Measurements from ENCODE around the gene P2RX6. TPM values are rescaled to one million over a fixed set of nuclear protein-coding genes. Genes with fewer than 3 reads are reported as not detected.
"Not testable (repeated sequence)": the region's sequence is repeated elsewhere in the genome, so short reads cannot be mapped to it uniquely, and the experiment has no call there.

Gene P2RX6
- total RNA-seq, 4 donors from 2014 or later = 17.6 to 68.9 (median 33.3) TPM

- Histone ChIP-seq H3K36me3 (no peaks in the 10 kb centered on the region), H3K27me3 (no peaks in the 10 kb centered on the region), H3K4me1 (peaks cover 15 to 24% of the 10 kb centered on the region in 2 donors), H3K9me3 (no peaks in the 10 kb centered on the region), H3K27ac (no peak overlapping the region), H3K4me3 (no peak overlapping the region)
- intact Hi-C loops (cut with DNase I; ENCODE audit: low total_unique reads) (no loop called here), in situ Hi-C loops (cut with MboI; ENCODE audit: low sequenced_read_pairs in 4 of 4) (no loop called here)
- TF ChIP-seq, protein P1, sequence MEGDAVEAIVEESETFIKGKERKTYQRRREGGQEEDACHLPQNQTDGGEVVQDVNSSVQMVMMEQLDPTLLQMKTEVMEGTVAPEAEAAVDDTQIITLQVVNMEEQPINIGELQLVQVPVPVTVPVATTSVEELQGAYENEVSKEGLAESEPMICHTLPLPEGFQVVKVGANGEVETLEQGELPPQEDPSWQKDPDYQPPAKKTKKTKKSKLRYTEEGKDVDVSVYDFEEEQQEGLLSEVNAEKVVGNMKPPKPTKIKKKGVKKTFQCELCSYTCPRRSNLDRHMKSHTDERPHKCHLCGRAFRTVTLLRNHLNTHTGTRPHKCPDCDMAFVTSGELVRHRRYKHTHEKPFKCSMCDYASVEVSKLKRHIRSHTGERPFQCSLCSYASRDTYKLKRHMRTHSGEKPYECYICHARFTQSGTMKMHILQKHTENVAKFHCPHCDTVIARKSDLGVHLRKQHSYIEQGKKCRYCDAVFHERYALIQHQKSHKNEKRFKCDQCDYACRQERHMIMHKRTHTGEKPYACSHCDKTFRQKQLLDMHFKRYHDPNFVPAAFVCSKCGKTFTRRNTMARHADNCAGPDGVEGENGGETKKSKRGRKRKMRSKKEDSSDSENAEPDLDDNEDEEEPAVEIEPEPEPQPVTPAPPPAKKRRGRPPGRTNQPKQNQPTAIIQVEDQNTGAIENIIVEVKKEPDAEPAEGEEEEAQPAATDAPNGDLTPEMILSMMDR (IDR thresholded peaks at IDR 0.05 in 4 of 5, conservative IDR thresholded peaks at IDR 0.05 in 1 of 5) = no peak
- no peak for TF ChIP-seq POLR2A (IDR thresholded peaks at IDR 0.05)
- DNase-seq = no peak
- ATAC-seq = no peak
Observed at GRCh38 chr22:21047730-21048129, 32.8 kb downstream of the P2RX6 start.

DNA sequence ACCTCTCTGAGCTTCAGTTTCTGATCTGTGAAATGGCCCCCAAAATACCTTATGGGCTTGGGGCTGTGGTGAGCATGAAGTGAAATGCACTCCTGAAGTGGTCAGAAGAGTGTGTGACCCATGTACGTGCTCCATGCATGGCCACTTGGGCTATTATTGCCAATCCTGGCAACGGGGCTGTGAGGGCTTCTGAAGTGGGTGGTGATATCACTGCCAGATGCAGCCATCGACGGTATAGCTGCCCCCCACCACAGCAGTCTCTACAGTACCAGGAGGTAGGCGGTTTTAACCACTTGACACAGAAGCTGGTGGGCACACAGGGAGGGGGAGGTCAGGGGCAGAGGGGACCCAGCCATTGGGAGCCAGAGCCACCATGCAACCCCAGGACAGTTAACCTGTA is 33.5 kb downstream of the P2RX6 start:
- H3K27me3 ChIP-seq; H3K27ac ChIP-seq; DNase-seq; H3K9me3 ChIP-seq; H3K36me3 ChIP-seq; intact Hi-C loops (cut with DNase I; ENCODE audit: low total_unique reads); H3K4me3 ChIP-seq; in situ Hi-C loops (cut with MboI; ENCODE audit: low sequenced_read_pairs in 4 of 4); ATAC-seq: not testable (repeated sequence)
- peaks cover 8 to 20% of the 10 kb centered on the region in 2 donors for H3K4me1 ChIP-seq

DNA sequence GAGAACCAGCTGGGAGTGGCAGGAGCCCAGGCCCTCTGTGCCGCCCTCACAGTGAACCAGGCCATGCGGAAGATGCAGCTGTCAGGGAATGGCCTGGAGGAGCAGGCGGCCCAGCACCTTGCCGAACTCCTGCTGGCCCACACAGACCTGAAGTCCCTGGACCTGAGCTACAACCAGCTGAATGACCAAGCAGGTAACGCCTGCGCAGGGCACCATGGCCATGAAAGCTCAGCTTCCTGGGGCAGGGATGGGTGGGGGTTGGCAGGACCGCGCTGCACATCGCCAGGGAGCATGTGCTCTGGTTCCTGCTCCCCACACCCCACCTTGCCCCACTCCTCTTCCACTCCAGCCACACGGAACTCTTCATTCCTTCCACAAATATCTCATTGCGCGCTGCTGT is 34.0 kb downstream of the P2RX6 start:
- H3K9me3 ChIP-seq; H3K36me3 ChIP-seq; in situ Hi-C loops (cut with MboI; ENCODE audit: low sequenced_read_pairs in 4 of 4); H3K4me3 ChIP-seq; H3K27me3 ChIP-seq; H3K27ac ChIP-seq; ATAC-seq; intact Hi-C loops (cut with DNase I; ENCODE audit: low total_unique reads); DNase-seq: not testable (repeated sequence)
- peaks cover 6 to 14% of the 10 kb centered on the region in 2 donors for H3K4me1 ChIP-seq

DNA sequence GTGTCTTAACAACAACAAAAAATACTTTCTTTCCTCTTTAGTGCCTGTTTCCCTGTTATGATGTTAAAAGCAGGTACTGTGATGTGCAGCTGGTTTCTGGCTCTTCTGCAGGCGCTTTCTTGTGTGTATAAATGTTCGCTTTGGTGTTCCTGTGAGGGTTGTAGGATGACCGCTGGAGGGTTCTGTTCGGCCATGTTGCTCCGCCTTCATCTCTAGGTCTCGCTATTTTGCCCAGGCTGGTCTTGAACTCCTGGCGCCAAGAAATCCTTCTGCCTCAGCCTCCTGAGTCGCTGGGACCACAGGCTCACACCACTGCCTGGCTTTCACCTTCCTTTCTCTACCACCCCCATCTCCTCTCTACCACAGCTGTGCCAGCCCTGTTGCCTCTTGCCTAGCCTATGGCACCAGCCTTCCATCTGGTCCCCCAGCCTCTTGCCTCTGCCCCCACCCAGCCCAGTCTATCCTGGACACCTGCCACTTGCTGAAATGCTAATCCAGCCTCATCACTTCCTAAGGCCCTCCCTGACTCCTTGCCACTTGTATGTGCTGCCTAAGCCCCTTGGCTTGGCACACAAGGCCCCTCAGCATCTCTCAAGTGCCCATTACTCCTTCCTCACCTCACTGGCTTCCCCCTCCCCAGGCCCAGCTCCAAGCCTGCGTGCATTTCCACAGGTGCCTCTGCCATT is 36.3 kb downstream of the P2RX6 start:
- intact Hi-C loops (cut with DNase I; ENCODE audit: low total_unique reads) = no loop called here
- Histone ChIP-seq H3K27ac (no peak overlapping the region), H3K9me3 (no peaks in the 10 kb centered on the region), H3K4me1 (no peaks in the 10 kb centered on the region), H3K4me3 (no peak overlapping the region), H3K27me3 (no peaks in the 10 kb centered on the region), H3K36me3 (no peaks in the 10 kb centered on the region)
- in situ Hi-C loops (cut with MboI; ENCODE audit: low sequenced_read_pairs in 4 of 4) = no loop called here
- DNase-seq (no peak), ATAC-seq (no peak)
- no peak for TF ChIP-seq POLR2A (IDR thresholded peaks at IDR 0.05)
- TF ChIP-seq, protein P1 (IDR thresholded peaks at IDR 0.05 in 4 of 5, conservative IDR thresholded peaks at IDR 0.05 in 1 of 5) = no peak

DNA sequence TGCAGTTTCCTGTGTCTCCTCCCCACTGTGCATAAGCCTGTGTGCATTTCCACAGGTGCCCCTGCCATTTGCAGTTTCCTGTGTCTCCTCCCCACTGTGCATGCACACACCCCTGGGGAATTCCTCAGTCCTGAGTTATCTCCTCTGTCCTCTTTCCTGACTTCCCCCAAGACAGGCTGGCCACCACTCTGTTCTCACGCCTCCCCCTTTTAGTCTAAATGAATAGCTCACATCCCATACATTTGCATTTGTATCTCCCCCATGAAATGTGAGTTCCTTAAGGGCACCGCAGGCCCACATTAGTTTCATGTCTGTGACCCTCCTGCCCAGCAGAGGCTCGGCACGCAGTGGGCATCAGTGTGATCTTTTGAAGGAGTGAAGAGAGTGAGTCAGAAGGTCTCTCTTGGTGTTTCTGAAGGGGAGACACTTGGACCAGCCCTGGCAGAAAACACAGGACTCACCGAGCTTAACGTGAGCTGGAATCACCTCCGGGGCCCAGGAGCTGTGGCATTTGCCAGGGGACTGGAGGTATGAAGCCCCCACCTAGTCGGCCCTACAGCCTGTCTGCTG is 37.0 kb downstream of the P2RX6 start:
- in situ Hi-C loops (cut with MboI; ENCODE audit: low sequenced_read_pairs in 4 of 4) = no loop called here
- Histone ChIP-seq H3K4me3 (no peak overlapping the region), H3K27ac (no peak overlapping the region), H3K36me3 (no peaks in the 10 kb centered on the region), H3K9me3 (no peaks in the 10 kb centered on the region), H3K27me3 (no peaks in the 10 kb centered on the region), H3K4me1 (no peaks in the 10 kb centered on the region)
- intact Hi-C loops (cut with DNase I; ENCODE audit: low total_unique reads) = no loop called here
- ATAC-seq (no peak), DNase-seq (no peak)
- TF ChIP-seq POLR2A (IDR thresholded peaks at IDR 0.05) = no peak
- TF ChIP-seq, protein P1 (IDR thresholded peaks at IDR 0.05 in 4 of 5, conservative IDR thresholded peaks at IDR 0.05 in 1 of 5) = no peak

Data from gastrocnemius medialis (tissue), 4 donors.